NCI-H2227 treated with DMSO at 0.1 percent for 48 hours (cell line): ENCODE data around the gene HSPA1A.
"Not testable (repeated sequence)": the region's sequence is repeated elsewhere in the genome, so short reads cannot be mapped to it uniquely, and the experiment has no call there.

Experiments used
- DNase-seq: peaks from one replicate; lab custom pipeline; 2025; lab: John Stamatoyannopoulos, UW

The HSPA1A gene

GRCh38 chr6:31811645-31812044, 3.7 kb upstream of the HSPA1A start:
- DNase-seq, result no peak

- no peak for DNase-seq
Observed at GRCh38 chr6:31813465-31813849, 1.9 kb upstream of the HSPA1A start.

GRCh38 chr6:31814677-31815024, 692 bp upstream of the HSPA1A start:
- DNase-seq, result peak; percentile 95

GRCh38 chr6:31817133-31817928, 2.0 kb downstream of the HSPA1A start:
- not testable (repeated sequence) for DNase-seq

DNA sequence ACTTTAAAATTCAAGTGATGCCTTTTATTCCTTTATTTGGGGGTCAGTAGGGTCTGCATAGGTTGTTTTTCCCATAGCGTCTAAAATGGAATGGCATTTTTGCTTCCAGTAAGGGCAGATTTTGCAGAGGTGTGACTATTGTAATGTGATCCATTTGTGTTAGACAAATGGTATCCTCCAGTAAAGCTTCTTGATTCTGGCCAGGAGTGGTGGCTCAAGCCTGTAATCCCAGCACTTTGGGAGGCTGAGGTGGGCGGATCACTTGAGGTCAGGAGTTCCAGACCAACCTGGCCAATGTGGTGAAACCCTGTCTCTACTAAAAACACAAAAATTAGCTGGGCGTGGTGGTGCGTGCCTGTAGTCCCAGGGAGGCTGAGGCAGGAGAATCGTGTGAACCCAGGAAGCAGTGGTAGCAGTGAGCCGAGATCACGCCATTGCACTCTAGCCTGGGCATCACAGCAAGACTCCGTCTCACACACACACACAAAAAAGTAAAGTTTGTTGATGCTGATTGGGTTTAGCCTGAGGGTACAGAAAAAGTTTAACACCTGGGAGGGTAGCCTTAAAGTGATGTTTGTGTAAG, 2.7 kb downstream of the HSPA1A start:
- DNase-seq, result not testable (repeated sequence)

- DNase-seq, result no peak
Observed at GRCh38 chr6:31819871-31820299, 4.5 kb downstream of the HSPA1A start.

- DNase-seq, result not testable (repeated sequence)
Observed at GRCh38 chr6:31820399-31820798, 5.1 kb downstream of the HSPA1A start.

DNA sequence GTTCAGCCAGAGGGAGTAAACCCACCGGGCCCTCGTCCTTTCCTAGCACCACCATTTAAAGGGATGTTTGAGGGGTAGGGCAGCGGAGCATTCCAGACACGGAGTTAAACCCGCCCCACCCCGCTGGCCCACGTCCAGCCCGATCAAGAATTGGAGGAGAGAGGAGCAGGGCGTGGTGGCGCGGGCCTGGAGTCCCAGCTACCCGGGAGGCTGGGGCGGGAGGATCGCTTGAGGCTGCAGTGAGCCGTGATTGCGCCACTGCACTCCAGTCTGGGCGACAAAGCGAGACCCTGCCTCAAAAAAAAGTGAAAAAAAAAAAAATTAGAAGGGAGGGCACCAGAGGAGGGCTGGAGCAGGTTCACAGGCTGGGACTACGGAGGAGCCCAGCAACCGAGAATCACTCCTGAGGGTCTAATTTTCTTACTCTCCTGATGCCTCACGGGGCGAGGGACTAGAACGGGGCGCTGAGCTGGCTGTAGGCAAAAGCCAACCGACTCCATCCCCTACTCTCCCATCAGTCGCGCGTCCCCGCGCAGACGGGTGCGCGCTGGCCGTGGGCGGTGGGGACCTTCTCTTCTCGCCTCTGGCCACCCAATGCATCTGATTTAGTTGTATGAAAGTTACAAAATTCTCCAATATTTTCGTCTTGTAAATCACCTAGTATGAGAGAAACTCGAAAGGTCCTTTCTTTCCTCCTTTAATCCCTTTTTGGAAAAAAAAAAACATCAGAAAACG, 6.1 kb downstream of the HSPA1A start:
- DNase-seq, result peak; percentile 65

- no peak for DNase-seq
Observed at GRCh38 chr6:31822036-31822821, 6.9 kb downstream of the HSPA1A start.

GRCh38 chr6:31823592-31824196, 8.4 kb downstream of the HSPA1A start:
- DNase-seq, result not testable (repeated sequence)

- DNase-seq, result no peak
Observed at GRCh38 chr6:31825553-31825952, 10.2 kb downstream of the HSPA1A start.

- peak; percentile 88 for DNase-seq
Observed at GRCh38 chr6:31826793-31827285, 11.5 kb downstream of the HSPA1A start.

GRCh38 chr6:31827286-31828079, 12.1 kb downstream of the HSPA1A start, which contains the start of gene HSPA1B:
Gene HSPA1B, plus strand, starts transcription at chr6:31827738. Its CDS starts 213 bp downstream, at chr6:31827951.
- DNase-seq, result peak; percentile 99

GRCh38 chr6:31829633-31830283, 14.4 kb downstream of the HSPA1A start:
- DNase-seq, result peak; percentile 53

DNA sequence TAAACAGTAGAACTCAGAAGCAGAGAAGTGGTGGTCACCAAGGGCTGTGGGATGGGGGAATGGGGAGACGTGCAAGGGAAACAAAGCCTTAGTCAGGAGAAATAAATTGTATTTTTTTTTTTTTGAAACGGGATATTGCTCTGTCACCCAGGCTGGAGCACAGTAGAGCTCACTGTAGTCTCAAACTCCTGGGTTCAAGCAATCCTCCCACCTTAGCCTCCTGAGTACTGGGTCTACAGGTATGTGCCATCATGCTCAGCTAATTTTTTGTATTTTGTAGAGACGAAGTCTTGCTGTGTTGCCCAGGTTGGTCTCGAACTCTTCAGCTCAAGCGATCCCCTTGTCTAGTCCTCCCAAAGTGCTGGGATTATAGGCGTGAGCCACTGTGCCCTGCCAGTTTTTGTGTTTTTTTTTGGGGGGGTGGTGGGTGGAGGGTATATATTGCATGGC, 15.6 kb downstream of the HSPA1A start:
- no peak for DNase-seq

DNA sequence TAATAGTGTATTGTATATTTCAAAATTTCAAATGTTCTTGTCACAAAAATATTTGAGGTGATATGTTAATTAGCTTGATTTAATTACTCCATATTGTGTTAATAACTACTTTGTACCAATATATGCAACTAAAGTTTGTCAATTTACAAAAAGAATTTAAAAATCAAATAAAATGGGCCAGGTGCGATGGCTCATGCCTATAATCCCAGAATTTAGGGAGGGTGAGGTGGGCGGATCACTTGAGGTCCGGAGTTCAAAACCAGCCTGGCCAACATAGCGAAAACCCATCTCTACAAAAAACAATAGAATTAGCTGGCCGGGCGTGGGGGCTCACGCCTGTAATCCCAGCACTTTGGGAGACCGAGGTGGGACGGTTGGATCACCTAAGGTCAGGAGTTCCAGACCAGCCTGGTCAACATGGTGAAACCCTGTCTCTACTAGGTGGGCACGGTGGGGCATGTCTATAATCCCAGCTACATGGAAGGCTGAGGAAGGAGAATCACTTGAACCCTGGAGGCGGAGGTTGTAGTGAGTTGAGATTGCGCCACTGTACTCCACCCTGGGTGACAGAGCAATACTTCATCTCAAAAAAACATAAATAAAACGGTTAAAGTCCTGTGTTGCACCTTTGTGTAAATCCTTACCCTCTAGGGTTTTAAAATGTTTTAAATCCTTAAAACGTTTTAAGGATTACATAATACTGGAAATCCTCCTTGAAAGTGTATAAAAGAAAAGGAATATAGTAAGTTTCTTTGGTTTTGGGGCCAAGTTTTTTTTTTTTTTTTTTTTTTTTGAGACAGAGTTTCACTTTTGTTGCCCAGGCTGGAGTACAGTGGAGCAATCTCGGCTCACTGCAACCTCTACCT, 16.2 kb downstream of the HSPA1A start:
- DNase-seq, result no peak

- DNase-seq, result peak; percentile 92
Observed at GRCh38 chr6:31834367-31835250, 19.3 kb downstream of the HSPA1A start.

GRCh38 chr6:31836047-31836473, 20.7 kb downstream of the HSPA1A start:
- DNase-seq, result no peak
